Activated B cell treated with CpG ODN at 0.5 μM for 24 hours (primary cell): ENCODE measurements around the gene AKNAD1. TPM values are rescaled to one million over a fixed set of nuclear protein-coding genes. Genes with fewer than 3 reads are reported as not detected.

Source experiments
- ATAC-seq: fragments of 200-7000 bp; cut with Tn5 transposase; one replicate; pipeline ENCODE4 v1.10.0; 2021; ENCODE audit warnings: low read depth, mild to moderate bottlenecking, moderate library complexity
- CTCF ChIA-PET: fragments of 350-600 bp; sonication (Branson Sonifier 250); formaldehyde crosslinking; loops from one replicate; lab custom pipeline; 2021; ENCODE audit warnings: antibody characterized with exemption; lab: Charles Lee
- POLR2A ChIA-PET: fragments of 350-600 bp; sonication (Branson Sonifier 250); formaldehyde crosslinking; loops from one replicate; lab custom pipeline; 2021; ENCODE audit warnings: antibody characterized with exemption; lab: Charles Lee
- DNase-seq: peaks from one replicate; pipeline ENCODE4 v3.0.0; 2022
- H3K27ac Mint-ChIP-seq: one replicate; pipeline ENCODE4 v1.8.0; 2020; ENCODE audit warnings: mixed read lengths
- H3K27me3 Mint-ChIP-seq: one replicate; pipeline ENCODE4 v1.8.0; 2021; ENCODE audit warnings: mixed read lengths
- H3K36me3 Mint-ChIP-seq: one replicate; pipeline ENCODE4 v1.8.0; 2021; ENCODE audit warnings: low read depth, mixed read lengths
- H3K4me1 Mint-ChIP-seq: one replicate; pipeline ENCODE4 v1.8.0; 2021; ENCODE audit warnings: mixed read lengths
- H3K4me3 Mint-ChIP-seq: one replicate; pipeline ENCODE4 v1.8.0; 2020; ENCODE audit warnings: mild to moderate bottlenecking, mixed read lengths
- H3K9me3 Mint-ChIP-seq: one replicate; pipeline ENCODE4 v1.8.0; 2020; ENCODE audit warnings: mixed read lengths
- CTCF ChIP-seq: fragments of 200-600 bp; IDR thresholded peaks from one replicate; pipeline ENCODE4 v1.8.0; 2022; ENCODE audit warnings: antibody characterized with exemption, mild to moderate bottlenecking
- intact Hi-C: fragments of 100-400 bp; cut with micrococcal nuclease; formaldehyde crosslinking; loops from one replicate; pipeline ENCODE4 v1.15.1; 2024
- total RNA-seq: library from RNA; stranded (reverse); gene quantifications from 2 replicates; pipeline ENCODE4 v1.2.3, GENCODE V29; 2022

The AKNAD1 gene
- total RNA-seq, 1 donor from 2014 or later: not detected

GRCh38 chr1:108851567-108851966 is 5.3 kb downstream of the AKNAD1 start:
- Mint-ChIP-seq H3K36me3 (no peaks in the 10 kb centered on the region), H3K27me3 (peaks cover 27% of the 10 kb centered on the region), H3K27ac (no peak overlapping the region), H3K9me3 (no peaks in the 10 kb centered on the region), H3K4me1 (peaks cover 6% of the 10 kb centered on the region), H3K4me3 (no peak overlapping the region)
- DNase-seq: no peak
- intact Hi-C loops: no loop called here
- ChIA-PET POLR2A (no interaction called here), CTCF (no interaction called here)
- TF ChIP-seq CTCF: no peak
- no peak for ATAC-seq

DNA sequence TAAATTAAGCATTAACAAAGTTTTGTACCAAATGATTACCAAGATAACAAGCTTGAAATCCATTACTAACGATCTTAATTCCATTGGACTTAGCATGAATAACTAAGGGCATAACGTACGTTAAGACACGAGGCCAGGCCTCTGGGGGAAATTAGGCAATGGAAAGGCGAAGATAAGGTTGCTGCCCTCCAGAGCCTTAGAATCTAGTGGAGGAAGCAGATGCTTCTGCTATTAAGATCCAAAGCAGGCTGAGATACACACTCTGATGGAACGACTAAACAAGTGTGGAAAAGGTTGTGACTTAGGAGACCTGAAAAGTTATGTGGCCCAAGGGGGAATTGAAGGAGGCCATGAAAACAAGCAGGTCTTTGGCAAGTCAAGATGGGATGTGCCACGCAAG is 6.0 kb downstream of the AKNAD1 start:
- DNase-seq: no peak
- POLR2A ChIA-PET: no interaction called here
- no peak overlapping the region for H3K27ac Mint-ChIP-seq
- CTCF ChIA-PET: no interaction called here
- H3K4me1 Mint-ChIP-seq: peaks cover 6% of the 10 kb centered on the region
- intact Hi-C loops: no loop called here
- TF ChIP-seq CTCF: no peak
- H3K4me3 Mint-ChIP-seq: no peak overlapping the region
- no peak for ATAC-seq
- peaks cover 26% of the 10 kb centered on the region for H3K27me3 Mint-ChIP-seq
- H3K36me3 Mint-ChIP-seq: no peaks in the 10 kb centered on the region
- H3K9me3 Mint-ChIP-seq: no peaks in the 10 kb centered on the region

- DNase-seq (no peak), ATAC-seq (no peak)
- no peaks in the 10 kb centered on the region for H3K36me3 Mint-ChIP-seq
- no peak overlapping the region for H3K4me3 Mint-ChIP-seq
- H3K9me3 Mint-ChIP-seq: no peaks in the 10 kb centered on the region
- TF ChIP-seq CTCF: no peak
- peaks cover 18% of the 10 kb centered on the region for H3K27me3 Mint-ChIP-seq
- ChIA-PET CTCF (no interaction called here), POLR2A (no interaction called here)
- no peak overlapping the region for H3K27ac Mint-ChIP-seq
- intact Hi-C loops: no loop called here
- H3K4me1 Mint-ChIP-seq: peaks cover 6% of the 10 kb centered on the region
These were observed 8.1 kb downstream of the AKNAD1 start for GRCh38 chr1:108848806-108849205.

GRCh38 chr1:108847494-108847893 is 9.4 kb downstream of the AKNAD1 start:
- Mint-ChIP-seq H3K4me3 (no peak overlapping the region), H3K27ac (no peak overlapping the region), H3K27me3 (peaks cover 11% of the 10 kb centered on the region), H3K9me3 (no peaks in the 10 kb centered on the region), H3K36me3 (no peaks in the 10 kb centered on the region), H3K4me1 (peaks cover 3% of the 10 kb centered on the region)
- ChIA-PET CTCF (no interaction called here), POLR2A (no interaction called here)
- DNase-seq (no peak), ATAC-seq (no peak)
- no peak for TF ChIP-seq CTCF
- intact Hi-C loops: no loop called here

DNA sequence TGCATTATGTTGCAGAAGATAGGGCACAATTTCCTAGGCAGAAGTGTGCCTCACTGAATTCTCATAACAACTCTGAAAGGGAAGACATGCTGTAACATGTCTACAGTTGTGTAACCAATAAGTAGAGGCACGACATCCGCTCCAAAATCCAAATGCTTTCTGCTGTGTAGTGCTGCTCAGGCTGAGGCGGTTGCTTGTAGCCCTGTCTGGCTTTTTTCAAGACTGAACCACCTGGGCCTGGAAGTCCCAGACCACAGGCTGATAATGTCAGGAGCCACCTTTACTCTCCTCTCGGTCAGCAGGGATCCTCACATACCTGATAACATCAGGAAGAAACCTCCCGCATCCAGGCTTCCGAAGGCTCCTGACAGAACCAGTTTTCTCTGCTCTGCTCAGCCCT is 10.9 kb downstream of the AKNAD1 start:
- H3K4me1 Mint-ChIP-seq: no peaks in the 10 kb centered on the region
- no peak for TF ChIP-seq CTCF
- intact Hi-C loops: no loop called here
- H3K27ac Mint-ChIP-seq: no peak overlapping the region
- ChIA-PET CTCF (no interaction called here), POLR2A (no interaction called here)
- ATAC-seq (no peak), DNase-seq (no peak)
- H3K36me3 Mint-ChIP-seq: no peaks in the 10 kb centered on the region
- no peaks in the 10 kb centered on the region for H3K9me3 Mint-ChIP-seq
- no peak overlapping the region for H3K4me3 Mint-ChIP-seq
- peaks cover 7% of the 10 kb centered on the region for H3K27me3 Mint-ChIP-seq
